GM21576 (cell line): ENCODE data around the gene RPL12.

Source experiments
- ATAC-seq: cut with Tn5 transposase; IDR thresholded peaks from one replicate; pipeline ENCODE4 v1.9.1; 2021; ENCODE audit warnings: mild to moderate bottlenecking, moderate library complexity; ENCODE audit not compliant: unreplicated experiment

The RPL12 gene

DNA sequence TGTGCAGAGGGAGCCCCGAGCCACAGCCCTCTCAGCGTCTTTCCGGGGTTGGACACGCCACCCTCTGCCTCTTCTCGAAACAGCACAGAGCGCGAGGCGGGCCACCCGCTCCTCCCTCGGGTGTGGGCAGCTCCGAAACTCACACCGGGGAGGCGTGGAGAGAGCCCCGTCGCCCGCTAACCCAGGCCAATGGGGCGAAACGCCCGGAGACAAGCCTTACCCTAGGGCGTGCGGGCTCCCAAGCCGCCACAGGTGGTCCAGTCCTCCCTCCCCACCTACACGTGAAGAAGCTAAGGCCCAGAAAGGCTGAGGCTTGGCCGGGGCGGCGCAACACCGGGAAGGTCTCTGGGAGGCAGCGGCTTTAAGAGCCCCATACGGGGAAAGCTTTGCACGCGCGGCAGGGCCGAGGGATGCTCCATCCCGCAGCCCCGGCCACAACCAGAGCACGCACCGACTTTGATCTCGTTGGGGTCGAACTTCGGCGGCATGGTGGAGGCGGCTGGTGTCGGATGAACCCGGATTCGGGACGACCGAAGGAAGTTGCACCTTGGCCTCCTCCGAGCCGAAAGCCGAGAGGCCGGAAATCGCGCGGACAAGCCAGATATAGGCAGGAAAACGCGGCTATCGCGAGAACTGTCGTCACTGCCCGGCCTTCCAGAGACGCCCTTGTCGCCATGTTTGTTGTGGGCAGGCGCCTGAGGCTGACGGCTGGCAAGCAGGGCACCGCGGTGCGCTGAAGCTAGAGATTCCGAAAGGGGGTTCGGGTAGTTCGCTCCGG lies at the start of gene RPL12, which contains the start of gene LRSAM1:
RPL12 (minus strand) TSS at position 577 of the 778 bp plus-strand sequence; CDS start at position 488, 89 bp downstream.
LRSAM1 (plus strand) TSS at position 681 of the 778 bp plus-strand sequence. CDS start 3,018 bp downstream, outside the sequence.
- peak; percentile 60 for ATAC-seq

DNA sequence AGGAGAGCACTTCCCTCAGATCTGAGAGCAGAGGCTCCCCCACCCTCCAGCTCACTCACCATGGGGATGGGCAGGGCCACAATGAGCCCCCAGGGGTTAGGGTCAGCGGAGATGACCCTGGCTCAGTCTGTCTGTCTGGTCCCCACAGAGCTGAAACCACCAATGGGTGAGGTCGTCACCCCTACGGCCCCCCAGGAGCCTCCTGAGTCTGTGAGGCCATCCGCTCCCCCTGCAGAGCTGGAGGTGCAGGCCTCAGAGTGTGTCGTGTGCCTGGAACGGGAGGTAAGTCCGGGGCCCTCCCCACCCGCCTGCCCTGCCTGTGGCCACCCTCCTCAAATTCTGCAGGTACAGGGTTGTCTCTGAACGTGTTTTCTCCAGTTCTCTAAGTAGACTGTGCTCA lies 49.7 kb upstream of the RPL12 start:
- ATAC-seq = no peak

DNA sequence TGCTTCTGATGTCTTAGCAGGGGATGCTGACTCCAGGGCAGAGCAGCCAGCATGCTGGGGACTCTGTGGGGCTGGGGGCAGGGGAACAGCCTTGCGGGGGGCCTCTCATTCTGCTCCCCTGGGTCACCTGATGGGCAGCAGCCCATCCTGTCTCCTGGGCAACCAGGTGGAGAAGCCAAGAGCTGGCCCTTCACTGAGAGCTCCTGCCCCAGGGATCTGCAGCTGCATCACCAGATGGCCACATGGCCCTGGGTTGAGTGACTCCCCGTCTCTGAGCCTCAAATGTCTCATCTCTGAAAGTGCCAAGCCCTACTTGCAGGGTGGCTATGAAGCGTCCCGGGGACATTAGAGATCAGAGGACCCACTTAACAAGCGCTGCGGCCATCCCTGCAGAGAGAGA lies 49.2 kb upstream of the RPL12 start:
- ATAC-seq = no peak

DNA sequence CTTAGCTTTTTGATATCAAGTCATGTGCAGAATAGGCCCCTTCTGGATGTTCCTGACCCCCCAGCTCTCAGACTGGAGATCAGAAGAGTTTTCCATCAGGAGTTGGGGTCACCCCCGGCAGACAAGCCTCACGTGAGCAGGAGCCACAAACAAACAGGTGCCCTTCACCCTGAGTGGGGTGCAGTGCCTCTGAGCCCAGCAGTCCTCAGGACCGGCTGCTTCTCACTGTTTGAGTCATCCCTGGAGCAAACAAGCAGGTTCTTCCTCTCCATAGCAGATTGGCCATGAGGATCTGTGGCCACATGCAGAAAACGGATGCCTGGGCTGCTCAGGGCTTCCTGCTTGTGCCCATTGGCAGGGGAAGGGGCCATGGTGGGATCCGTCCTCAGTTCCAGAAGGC lies 47.1 kb upstream of the RPL12 start:
- no peak for ATAC-seq

DNA sequence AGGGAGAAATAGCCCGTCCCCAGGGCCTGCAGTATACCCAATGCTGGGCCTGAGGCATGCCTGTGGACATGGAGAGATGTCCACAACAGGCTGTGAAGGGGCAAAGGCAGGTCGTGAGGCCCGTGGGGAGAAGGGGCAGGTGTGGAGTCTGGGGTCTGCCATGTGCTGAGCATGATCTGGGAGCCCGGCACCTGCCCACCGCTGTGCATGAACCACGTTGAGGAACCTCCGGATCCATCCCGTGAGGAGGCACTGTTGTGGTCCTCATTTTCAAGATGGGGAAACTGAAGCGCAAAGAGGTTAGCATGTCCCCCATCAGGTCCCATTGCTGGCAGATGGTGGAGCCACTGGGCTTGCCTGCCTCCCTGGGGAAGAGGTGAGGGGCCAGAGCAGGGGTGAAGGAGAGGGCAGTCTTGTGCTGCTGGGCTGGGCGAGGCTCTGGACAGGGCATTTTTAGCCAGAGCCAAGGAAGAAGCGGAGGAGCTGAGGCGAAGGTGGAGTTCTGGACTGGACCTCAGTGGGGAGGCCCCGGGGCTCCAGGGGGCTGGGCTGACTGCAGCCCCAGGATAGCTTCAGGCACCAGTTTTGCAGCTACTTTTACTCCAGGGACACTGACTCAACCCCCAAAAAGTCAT lies 46.6 kb upstream of the RPL12 start:
- ATAC-seq = no peak

DNA sequence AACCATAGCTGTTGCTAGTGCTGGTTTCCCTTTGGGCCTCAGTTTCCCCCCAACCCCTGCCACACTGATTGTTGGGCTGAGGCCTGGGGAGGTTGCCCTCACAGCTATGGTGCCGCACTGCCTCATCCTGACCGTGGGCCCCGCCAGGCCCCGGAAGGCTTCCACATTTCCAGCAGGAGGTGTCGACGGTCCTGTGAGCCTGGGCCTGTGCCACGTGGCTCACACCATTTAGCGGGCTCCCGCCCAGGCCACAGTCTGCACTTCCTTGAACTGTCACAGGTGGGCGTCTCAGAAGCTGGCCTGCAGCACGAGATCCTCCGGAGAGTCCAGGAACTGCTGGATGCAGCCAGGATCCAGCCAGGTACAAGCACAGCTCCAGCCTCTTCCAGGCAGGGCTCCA lies 45.8 kb upstream of the RPL12 start:
- no peak for ATAC-seq

DNA sequence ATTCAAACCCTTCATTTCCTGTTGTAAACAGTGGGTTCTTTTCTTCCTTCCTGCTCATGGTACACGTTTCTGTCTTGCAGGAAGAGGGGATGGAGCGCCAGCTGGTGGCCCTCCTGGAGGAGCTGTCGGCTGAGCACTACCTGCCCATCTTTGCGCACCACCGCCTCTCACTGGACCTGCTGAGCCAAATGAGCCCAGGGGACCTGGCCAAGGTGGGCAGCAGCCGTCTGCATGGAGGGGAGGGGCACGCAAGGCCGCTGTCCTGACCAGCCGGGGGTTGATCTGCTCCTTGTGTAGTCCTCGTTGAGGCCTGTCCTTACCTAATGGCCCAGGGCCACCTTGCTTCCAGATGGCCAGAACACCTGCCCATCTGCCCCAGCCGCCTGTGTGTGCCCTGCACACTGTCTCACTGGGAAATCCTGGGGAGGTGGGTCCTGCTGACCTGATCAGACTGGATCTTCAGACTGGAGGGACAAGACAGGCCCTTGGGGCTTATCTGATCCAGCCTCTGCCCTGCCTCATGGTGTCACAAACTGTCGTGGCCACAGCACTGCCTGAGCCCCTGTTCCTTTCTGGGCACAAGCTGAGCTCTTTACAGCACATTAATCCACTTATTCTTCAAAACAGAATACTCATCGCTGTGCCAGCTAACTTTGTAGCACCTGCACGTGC lies 44.8 kb upstream of the RPL12 start:
- ATAC-seq = no peak

DNA sequence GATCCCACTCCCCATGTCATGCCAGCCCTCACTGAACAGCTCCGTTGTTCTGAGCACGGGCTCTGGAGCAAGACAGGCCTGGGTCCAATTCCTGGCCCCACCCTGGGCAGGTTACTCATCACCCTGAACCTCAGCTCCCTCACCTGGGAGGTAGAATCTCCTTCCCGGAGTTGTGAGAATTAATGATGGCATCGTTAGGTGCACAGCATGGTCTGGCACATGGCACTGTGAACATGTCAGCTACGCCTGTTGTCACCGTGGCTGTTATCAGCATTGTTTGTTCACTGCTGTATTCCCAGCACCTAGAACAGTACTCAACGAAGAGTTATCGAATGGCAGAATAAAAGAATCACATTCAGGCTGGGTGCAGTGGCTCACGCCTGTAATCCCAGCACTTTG lies 43.1 kb upstream of the RPL12 start:
- ATAC-seq = no peak

DNA sequence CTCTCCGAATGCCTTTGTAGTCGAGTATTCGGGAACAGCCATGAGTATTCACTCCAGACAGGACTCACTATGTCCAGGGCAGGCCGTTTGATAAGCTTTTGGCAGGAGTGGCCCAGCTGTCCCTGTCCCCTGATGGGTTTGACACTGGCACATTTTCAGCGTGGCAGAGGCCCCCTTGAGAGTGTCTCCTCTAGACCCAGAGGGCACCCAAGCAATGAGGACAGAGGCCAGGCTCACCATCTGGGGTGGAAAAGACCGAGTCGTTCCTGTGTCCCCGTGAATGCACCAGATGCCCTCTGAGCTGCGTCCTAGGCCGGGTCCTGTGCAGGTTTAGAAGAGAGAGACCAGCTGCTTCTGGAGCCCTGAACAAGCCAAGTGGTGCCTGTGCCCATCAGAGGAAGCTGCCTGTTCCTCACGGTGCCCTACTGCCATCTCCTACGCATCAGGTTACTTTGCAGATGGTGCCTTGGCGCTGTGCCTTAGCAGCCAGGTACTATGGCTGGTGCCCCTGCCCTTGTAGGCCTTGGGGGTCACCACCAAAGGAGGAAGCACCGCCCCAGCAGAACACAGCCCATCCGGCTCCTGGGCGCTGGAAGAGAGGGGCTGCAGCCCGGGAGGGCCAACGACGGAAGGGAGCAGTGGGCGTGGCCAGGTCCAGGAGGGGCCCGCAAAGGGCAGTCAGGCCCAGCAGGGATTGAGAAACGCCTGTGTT lies 42.5 kb upstream of the RPL12 start:
- ATAC-seq = no peak

DNA sequence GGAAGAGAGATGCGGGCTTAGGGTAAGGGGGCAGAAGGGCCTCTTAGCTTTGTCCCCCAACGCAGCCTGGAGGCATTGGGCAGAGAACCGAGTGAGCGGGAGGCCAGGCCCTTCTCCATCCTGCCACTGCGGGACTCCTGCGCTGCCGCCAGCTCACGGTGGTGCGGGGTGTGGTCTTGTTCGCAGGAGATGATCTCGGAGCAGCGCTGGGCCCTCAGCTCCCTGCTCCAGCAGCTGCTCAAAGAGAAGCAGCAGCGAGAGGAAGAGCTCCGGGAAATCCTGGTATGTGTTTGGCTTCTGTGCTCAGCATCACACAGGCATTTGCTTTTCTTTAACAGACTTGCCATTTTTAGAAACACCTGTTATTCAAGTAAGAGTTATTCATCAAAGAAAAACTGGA lies 41.4 kb upstream of the RPL12 start:
- no peak for ATAC-seq

DNA sequence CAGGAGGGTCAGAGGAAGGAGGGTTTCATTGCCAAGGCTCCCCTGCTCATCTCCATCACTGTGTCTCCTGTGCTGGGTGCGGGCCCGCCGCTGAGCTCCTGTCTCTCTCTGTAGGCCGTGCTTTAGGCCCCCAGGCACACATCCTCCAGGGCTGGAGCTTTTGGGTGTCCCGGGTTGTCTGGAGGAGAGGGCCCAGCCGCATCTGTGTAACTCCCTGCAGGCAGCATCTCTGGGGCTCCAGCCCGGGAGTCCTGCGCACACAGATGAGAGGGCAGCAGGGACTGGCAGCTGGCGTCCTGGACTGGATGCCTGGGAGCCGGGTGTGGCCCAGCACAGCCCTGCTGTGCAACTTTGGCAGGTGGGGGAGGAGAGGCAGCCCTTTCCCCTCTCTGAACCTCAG lies 40.3 kb upstream of the RPL12 start:
- no peak for ATAC-seq

DNA sequence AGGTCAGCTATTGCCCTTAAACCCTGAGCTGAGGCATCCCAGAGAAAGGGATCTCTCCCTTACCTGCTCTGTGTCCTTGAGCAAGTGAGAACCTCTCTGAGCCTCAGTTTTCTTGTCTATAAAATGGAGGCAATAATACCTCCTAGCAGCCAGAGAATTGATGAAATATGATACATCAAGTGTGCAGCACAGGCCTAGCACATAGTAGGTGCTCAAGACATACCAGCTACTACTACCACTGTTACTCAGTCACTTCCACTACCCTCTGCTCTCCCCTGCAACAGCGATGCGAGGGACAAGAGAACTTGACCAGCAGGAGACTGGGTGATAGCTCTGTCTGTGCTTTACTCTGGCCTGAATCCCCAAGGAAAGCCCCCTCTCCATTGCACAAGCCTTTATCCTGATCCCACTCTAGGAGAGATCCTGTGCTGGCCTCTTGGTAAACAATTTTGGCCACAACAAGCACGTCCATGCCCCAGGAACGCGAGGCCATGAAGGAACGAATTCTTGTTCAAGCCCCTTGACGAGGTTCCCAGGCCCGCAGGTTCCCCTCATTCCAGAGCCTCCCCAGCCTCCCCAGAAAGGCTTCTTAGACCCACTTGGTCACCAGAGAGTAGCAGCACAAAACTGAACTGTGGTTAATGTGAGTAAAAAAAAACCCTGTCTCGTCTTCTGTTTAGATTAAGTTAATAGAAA lies 39.5 kb upstream of the RPL12 start:
- ATAC-seq = no peak

DNA sequence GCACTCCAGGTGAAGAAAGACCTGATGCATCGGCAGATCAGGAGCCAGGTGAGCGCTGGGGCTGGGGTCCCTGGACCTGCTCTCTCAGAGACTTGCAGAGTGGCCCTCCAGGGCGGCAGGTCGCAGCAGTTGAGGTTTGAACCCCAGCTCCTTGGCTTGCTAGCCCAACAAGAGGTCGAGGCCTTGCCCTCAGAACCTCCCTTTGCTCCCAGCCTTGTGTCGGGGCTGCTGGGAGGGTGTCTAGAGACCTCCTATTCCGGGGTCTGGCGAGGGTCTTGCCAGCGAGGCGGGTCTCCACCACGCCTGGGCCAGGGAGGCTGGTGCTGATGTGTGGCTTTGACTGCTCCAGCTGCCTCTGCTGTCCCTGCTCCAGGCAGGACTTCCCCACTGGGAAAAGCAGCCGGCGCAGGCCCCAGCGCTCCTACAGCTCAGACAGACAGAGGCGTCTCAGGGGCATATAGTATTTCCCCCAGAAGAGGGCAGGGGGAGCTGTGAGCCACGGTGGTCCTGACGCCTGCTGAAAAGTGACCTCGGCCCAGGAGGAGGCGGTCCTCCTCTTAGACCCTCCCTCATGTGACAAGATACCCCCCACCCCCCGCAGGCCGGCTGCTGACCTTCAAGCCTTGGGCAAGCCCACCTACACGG lies 38.4 kb upstream of the RPL12 start:
- no peak for ATAC-seq

DNA sequence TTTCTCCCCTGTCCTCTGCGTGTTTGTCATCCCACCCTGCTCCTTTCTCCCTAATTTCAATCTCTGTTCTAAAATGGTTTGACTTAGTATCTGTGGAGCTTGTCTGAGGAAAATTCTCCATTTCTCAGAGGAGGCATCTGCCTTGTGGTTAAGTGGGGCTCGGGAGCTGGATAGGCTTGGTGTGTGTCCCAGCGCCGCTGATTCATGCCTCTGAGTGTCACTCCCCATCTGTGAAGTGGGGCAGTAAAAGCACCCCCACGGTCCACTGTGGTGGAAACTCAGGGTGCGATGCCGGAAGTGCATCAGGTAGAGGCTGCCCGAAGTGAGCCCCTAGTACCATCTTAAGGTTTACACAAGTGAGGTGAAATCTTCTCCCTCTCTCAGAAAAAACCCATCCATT lies 37.7 kb upstream of the RPL12 start:
- ATAC-seq = no peak

DNA sequence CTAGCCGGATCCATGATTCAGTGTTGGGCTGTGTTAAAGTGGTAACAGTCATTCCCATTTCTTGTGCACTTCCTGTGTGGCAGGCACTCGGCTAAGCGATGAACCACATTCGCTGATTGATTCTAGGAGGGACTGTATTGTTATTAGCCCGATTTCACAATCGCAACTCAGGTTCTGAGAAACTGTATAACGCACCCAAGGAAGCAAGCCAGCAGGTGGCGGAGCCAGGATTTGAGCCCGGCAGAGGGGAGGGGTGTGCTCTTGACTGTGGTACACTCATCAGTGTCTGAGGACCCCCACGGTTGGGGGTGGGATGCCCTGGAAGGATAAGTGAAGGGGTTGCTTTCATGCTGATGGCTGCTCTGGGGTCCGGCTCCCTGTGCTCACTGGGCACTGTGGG lies 34.8 kb upstream of the RPL12 start:
- no peak for ATAC-seq

DNA sequence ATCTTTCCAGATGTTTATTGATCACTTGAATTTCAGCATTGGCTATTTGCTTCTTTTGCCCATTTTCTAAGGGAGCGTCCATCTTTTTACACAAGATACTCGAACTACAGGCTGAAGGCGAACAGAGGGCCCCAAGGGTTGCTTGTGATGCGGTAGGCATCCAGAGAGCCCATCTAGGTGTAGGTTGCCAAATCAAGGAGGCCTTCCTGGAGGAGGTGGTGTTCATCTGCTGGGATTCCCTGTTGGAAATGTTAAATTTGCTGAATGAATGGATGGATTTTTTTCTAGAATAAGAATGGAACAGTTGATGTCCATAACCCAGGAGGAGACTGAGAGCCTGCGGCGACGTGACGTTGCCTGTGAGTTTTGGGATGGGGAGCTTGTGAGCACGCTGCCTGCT lies 31.5 kb upstream of the RPL12 start:
- no peak for ATAC-seq

DNA sequence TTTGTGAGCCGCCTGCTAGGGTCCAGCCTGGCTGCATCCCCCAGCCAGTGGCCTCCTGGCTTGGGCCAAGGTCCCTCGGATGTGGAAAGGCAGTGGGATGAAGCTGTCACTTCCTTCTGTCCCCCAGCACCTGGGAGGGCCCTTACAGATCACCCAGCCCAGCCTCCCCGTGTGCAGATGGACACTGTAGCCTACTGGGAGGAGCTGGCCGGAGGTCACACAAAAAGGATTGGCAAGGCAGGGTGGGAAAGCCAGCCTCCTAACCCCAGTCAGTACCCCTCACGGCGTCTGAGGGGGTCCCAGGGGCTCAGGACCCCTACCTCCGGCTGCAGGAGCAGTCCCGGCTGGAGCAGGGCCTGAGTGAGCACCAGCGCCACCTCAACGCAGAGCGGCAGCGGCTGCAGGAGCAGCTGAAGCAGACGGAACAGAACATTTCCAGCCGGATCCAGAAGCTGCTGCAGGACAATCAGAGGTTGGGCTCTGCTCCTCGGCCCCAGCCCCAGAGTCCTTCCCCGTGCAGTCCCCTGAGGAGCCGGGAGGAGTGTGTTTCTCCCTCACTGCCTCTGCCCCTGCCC lies 28.4 kb upstream of the RPL12 start:
- ATAC-seq = no peak

DNA sequence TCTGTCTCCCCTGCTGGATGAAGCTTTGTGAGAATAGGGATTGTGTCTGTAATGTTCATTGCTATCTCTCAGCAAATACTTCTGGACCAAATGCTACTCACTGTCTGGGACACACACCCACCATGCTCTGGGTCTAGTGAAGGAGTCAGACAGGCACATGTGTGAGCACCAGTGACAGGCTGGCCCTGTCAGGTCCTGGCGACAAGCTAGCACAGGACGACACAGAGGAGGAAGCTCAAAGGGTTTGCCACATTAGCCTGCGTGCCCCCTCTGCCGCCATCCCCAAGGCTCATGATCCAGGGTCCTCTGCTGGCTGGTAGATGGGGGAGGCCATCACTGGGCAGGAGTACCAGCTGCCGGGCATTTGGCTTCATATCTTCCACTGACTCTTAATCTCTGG lies 23.4 kb upstream of the RPL12 start:
- ATAC-seq = no peak

DNA sequence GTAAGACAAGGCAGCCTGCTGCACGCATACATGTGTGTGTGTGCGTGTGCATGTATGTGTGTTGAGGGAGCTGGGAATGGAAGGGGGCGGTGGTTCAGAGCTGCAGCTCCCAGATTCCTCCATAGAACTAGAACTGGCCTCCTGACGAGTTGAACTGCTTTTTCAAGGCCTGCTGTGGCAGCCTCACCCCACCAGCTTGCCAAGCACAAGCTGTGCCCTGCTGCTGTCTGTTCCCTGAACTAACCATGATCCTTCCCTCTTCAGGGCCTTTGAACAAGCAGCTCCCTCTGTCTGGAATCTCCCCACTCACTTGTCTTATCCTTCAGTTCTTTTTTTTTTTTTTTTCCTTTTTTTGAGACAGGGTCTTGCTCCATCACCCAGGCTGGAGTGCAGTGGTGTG lies 22.7 kb upstream of the RPL12 start:
- no peak for ATAC-seq

DNA sequence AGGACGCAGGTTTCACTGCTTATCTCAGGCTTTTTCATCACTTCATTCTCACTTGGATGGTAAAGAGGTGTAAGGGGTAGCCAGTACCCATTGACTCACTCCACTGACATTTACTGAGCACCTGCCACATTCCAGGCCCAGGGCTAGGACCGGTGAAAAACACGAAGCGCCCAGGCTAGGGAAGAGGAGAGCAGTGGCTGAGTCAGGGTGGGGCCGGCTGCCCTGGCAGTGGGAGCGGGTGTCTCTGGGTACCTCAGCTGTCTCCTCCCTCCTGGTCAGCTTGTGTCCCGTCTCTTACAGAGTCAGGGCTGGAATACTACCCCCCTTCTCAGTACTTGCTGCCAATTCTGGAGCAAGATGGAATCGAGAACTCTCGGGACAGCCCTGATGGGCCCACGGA lies 22.3 kb upstream of the RPL12 start:
- ATAC-seq = no peak
